HG02678 (cell line): Measurements from ENCODE around the gene ANXA6.

ENCODE experiments used
- ATAC-seq: cut with Tn5 transposase; IDR thresholded peaks from one replicate; pipeline ENCODE4 v1.9.1; 2021; ENCODE audit warnings: mild to moderate bottlenecking, moderate library complexity; ENCODE audit not compliant: unreplicated experiment

ANXA6 gene

GRCh38 chr5:151085517-151086041 is 72.0 kb downstream of the ANXA6 start:
- no peak for ATAC-seq

DNA sequence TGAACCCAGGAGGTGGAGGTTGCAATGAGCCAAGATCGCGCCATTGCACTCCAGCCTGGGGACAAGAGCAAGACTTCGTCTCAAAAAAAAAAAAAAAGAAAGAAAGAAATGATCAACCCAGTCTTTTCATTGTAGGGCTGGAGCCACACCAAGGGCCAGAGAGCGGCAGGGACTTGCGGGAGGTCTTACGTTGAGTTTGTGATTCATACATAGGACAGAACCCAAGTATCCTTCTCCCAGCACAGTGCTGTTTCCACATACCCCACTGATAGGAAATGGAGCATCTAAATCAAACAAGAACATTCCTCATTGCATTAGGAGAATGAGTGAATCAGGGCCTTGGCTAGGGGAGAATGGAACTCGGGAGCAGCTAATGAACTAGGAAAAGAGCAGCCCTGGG is 73.2 kb downstream of the ANXA6 start:
- no peak for ATAC-seq

- ATAC-seq, result no peak
Observed at GRCh38 chr5:151083081-151083676, 74.4 kb downstream of the ANXA6 start.

DNA sequence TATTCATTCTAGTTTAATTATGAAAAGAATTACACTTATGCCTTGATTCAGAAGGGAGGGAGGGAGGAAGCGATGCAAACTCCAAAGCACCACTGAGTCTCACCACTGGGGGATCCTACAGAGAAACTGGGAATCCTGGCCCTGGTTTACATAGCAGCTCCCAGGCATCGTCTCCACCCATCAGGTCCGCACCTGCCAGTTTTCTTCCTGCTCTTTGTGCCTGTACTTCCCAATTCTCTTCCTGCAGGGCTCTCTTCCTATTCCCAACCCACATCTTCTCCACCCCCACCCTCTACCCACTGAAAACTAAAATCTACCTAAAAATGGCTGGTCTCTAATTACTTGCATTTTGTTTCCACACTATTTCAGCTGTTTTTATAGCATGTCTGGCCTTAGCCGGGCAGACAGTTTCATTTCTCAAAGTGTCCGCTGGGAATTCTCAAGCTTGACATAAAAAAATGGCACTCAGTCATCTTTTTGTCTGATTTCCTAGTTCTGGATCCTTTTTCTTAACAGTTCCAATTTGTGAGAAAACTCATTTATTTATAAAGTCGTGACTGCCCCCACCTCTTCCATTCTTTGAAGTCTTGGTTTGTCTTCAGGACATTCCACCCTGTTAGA is 75.2 kb downstream of the ANXA6 start:
- no peak for ATAC-seq

GRCh38 chr5:151081431-151082281 is 75.9 kb downstream of the ANXA6 start:
- ATAC-seq, result no peak

DNA sequence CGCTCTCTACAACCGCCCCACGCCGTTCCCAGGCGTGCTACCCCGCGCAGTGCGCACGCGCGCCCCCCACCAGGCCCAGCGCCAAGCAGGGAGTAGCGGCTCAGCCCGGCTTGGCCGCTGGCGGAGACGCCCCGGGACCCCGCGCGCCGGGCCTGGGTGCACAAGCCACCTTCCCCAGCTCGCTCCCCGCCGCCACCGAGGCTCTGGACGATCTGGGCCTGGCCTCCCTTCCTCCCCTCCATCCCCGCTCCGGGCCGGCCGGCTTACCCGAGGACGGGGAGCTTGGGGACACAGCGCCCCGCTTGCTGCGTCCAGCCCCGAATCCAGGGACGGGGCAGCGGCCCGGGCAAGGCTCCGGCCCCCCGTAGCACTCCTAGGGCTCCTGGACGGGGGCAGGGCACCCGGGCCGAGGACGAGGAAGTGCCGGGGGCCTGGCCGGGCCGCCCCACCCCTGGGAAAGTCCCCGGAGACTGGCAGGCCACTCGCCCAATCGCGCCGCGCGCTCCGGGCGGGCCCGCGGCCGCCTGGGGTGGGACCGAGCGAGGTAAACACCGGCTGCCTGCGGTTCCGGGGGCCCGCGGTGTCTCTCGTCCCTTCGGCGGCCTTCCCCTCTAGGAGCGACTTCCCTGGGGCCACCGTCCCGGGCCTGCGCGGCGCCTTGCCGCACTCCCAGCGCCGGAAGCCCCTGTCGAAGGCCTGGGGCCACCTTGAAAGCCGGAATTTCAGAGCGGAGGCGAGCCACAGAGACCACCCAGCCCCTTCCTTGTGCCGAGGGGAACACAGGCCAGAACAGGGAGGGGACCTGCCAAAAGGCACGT is 76.8 kb downstream of the ANXA6 start, which contains the start of gene TNIP1:
Gene TNIP1, minus strand, starts transcription at position 422 of the 818 bp plus-strand sequence. CDS start 15,939 bp downstream, outside the sequence.
- ATAC-seq, result peak; percentile 72

- ATAC-seq, result no peak
Observed at GRCh38 chr5:151079838-151080612, 77.6 kb downstream of the ANXA6 start.

DNA sequence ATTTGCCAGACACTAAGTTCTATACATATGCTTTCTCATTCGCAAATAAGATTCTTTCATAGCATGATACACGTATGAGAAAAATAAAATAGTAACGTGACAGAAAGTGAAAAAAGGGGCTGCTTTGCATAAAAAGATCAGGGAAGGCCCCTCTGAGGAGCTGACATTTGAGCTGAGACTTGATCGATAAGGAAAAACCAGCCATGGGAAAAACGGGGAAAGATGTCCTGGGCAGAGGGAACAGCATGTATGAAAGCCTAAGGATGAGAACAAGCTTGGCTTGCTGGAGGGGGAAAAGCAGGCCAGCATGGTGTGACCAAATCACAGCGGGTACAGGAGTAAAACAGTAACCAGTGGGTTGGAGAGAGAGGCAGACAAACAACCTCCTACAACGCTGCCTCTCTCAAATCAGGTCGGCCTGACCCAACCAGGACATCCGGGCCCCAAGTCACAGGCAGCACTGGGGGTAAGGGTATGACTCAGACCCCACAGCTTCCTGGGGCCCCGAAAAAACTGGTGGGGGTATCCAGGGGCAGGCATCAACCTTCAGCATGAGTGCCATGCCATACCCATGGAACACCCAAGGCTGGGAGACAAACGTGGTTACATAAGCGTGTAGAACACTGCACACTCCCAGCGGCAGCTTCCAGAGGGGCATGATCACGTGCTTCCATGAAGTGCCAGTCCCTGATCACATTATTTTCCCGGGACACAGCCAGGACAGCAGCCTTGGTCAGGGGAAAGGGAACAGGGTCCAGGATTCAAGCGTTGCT is 78.9 kb downstream of the ANXA6 start:
- peak; percentile 52 for ATAC-seq

GRCh38 chr5:151077967-151078366 is 79.6 kb downstream of the ANXA6 start:
- no peak for ATAC-seq

DNA sequence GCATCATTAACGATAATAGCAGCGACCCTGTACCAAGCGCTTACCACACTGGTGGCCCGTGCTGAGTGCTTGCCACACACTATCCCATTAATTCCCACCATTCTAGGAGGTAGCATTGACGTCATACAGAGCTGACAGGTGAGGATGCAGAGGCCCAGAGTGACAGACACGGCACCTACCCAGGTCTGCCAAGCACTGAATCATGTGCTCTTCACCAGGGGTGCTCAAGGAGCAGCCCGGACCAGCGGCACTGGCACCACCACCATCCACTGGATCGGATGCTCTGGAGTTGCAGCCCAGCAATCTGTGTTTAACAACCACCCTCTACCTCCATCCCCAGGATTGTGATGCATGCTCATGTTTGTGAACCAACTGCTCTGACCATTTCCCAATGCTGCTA is 80.2 kb downstream of the ANXA6 start:
- ATAC-seq, result no peak

DNA sequence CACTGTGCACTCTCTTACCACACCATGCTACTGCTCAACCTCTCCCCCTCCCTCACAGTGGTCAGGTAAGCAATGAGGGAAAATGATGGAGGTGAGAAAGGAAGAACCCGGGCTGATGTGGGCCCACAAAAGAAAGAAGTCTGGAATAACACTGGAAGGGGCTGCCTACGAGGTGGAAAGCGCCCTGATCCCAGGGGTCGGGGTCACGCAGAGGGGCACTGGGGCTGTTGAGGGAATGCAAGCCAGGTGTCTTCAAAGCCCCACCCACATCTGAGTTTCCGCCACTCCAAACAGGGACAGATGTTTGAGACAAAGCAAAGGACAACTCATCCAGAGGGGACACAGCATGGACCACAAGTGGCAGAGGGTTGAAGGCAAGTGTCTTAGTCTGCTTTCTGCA is 81.0 kb downstream of the ANXA6 start:
- no peak for ATAC-seq

- ATAC-seq, result no peak
Observed at GRCh38 chr5:151075698-151076331, 81.8 kb downstream of the ANXA6 start.

DNA sequence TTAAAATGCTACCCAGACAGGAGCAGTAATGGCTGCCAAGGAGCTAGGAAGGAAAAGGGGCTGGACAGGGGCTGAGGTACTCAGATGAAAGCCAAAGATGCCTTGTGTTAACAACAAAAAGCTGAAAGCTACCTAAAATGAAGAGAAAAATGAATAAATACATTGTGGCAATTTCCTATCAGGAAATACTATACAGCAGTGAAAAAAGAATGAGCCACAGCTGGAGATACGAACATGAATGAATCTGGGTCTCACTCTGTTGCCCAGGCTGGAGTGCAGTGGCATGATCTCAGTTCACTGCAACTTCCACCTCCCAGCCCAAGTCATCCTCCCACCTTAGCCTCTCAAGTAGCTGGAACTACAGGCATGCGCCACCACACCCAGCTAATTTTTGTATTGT is 83.0 kb downstream of the ANXA6 start:
- no peak for ATAC-seq

DNA sequence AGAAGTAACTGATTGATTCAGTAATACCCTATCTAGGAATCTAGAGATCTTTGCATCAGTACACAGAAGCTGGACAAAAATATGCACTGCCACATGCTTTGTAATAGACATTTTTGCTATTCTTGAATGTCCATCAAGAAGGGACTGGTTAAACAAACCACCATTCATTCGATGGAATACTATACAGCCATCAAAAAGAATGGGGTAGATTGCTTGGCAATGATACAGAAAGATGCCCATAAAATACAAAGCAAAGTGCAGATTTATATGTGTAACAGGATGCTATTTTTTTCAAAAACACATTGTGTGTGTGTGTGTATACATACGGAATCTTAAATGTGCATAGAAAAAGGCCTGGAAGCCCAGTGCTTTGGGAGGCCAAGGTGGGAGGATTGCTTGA is 84.3 kb downstream of the ANXA6 start:
- no peak for ATAC-seq

GRCh38 chr5:151072630-151073025 is 85.0 kb downstream of the ANXA6 start:
- no peak for ATAC-seq

GRCh38 chr5:151071848-151072629 is 85.5 kb downstream of the ANXA6 start:
- ATAC-seq, result no peak

DNA sequence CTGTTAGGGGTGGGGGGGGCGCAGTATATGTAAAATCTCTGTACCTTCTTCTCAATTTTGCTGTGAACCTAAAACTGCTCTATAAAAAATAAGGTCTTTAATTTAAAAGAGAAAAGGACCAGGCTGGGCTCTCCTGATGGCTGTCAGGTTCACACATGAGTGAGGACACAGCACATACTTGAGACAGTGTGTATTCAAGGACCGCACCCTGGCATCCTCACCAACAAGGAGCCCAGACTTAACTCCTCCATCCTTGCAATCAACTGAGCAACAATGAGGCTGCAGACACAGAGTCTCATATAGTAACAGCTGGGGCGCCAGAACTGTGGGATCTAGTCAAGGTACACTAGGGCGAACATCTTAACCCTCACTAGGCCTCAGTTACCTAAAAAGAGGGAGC is 86.6 kb downstream of the ANXA6 start:
- no peak for ATAC-seq

- no peak for ATAC-seq
Observed at GRCh38 chr5:151070449-151070848, 87.1 kb downstream of the ANXA6 start.
